ENCODE results near the gene TGFB1I1.

DNA sequence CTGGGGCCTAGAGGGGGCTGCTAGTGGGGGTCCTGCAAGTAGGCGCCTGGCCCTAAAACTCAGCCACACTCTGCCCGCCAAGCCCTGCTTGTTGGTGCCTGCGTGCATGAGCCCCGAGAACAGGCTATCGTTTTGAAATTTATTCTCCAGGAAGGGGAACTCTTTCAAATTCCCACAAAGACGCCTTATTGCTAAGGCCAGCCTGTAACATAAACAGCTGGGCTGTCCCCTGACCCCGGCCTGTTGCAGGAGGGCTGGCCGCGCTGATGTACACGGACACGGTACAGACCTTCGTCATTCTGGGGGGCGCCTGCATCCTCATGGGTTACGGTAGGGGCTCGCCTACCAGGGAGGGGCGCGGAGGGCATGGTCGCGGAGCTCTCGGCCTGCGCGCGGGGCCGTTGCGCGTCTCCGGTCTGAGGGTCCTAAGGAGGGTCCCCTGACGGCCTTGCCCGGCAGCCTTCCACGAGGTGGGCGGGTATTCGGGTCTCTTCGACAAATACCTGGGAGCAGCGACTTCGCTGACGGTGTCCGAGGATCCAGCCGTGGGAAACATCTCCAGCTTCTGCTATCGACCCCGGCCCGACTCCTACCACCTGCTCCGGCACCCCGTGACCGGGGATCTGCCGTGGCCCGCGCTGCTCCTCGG lies 15.2 kb downstream of the TGFB1I1 start:
- no peak for TF ChIP-seq JUN (IDR thresholded peaks at IDR 0.05; ENCODE audit: borderline replicate concordance, insufficient read depth, insufficient read length, low read depth)
- TF ChIP-seq, protein P1, sequence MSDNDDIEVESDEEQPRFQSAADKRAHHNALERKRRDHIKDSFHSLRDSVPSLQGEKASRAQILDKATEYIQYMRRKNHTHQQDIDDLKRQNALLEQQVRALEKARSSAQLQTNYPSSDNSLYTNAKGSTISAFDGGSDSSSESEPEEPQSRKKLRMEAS (IDR thresholded peaks at IDR 0.05; ENCODE audit: insufficient read depth, insufficient read length) = no peak
- TF ChIP-seq, protein P2, sequence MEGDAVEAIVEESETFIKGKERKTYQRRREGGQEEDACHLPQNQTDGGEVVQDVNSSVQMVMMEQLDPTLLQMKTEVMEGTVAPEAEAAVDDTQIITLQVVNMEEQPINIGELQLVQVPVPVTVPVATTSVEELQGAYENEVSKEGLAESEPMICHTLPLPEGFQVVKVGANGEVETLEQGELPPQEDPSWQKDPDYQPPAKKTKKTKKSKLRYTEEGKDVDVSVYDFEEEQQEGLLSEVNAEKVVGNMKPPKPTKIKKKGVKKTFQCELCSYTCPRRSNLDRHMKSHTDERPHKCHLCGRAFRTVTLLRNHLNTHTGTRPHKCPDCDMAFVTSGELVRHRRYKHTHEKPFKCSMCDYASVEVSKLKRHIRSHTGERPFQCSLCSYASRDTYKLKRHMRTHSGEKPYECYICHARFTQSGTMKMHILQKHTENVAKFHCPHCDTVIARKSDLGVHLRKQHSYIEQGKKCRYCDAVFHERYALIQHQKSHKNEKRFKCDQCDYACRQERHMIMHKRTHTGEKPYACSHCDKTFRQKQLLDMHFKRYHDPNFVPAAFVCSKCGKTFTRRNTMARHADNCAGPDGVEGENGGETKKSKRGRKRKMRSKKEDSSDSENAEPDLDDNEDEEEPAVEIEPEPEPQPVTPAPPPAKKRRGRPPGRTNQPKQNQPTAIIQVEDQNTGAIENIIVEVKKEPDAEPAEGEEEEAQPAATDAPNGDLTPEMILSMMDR (IDR thresholded peaks at IDR 0.05; ENCODE audit: extremely low read depth in 1 of 2, insufficient read depth in 1 of 2, low read depth in 1 of 2, low read length in 2 of 2) = no peak
- no peak for TF ChIP-seq POLR2A (IDR thresholded peaks at IDR 0.05; ENCODE audit: low read depth, low read length)
- no peak for TF ChIP-seq FOS (IDR thresholded peaks at IDR 0.05; ENCODE audit: borderline replicate concordance, insufficient read depth, low read length)
- TF ChIP-seq EZH2 (IDR thresholded peaks at IDR 0.05; ENCODE audit: borderline replicate concordance, low read depth, low read length, severe bottlenecking) = no peak
- no peak for TF ChIP-seq POLR2AphosphoS5 (IDR thresholded peaks at IDR 0.05; ENCODE audit: insufficient read depth, low read depth, low read length)
